Suprapubic skin (tissue), 4 donors: ENCODE results near the gene GPC4. TPM values are rescaled to one million over a fixed set of nuclear protein-coding genes. Genes with fewer than 3 reads are reported as not detected.
"Not testable (repeated sequence)": the region's sequence is repeated elsewhere in the genome, so short reads cannot be mapped to it uniquely, and the experiment has no call there.

ENCODE experiments used
- DNase-seq, 2 donors: peaks; one replicate each; pipeline ENCODE4 v3.0.0-alpha.2; 2019; ENCODE audit warnings: low spot score in 2 of 2
- H3K27ac ChIP-seq: fragments of 200-600 bp; sonication (generic); one replicate; pipeline ENCODE4 v1.5.1; 2019
- H3K27me3 ChIP-seq: fragments of 200-600 bp; sonication (generic); one replicate; pipeline ENCODE4 v1.5.1; 2019
- H3K36me3 ChIP-seq: fragments of 200-600 bp; sonication (generic); one replicate; pipeline ENCODE4 v1.5.1; 2019
- H3K4me1 ChIP-seq: fragments of 200-600 bp; sonication (generic); one replicate; pipeline ENCODE4 v1.5.1; 2019
- H3K4me3 ChIP-seq: fragments of 200-600 bp; sonication (generic); one replicate; pipeline ENCODE4 v1.5.1; 2019; ENCODE audit warnings: mild to moderate bottlenecking
- H3K9me3 ChIP-seq: fragments of 200-600 bp; sonication (generic); one replicate; pipeline ENCODE4 v1.5.1; 2019
- CTCF ChIP-seq, 2 donors: fragments of 200-600 bp in 1 of 2; fragments of 450-650 bp in 1 of 2; sonication (generic) in 1 of 2; IDR thresholded peaks; one replicate each; pipeline ENCODE4 v1.5.1; 2016 to 2019; ENCODE audit warnings: antibody characterized with exemption in 2 of 2, mild to moderate bottlenecking in 1 of 2, moderate library complexity in 1 of 2
- EP300 ChIP-seq: sonication (generic); formaldehyde crosslinking; IDR thresholded peaks from one replicate; pipeline ENCODE4 v1.6.1; 2017; ENCODE audit warnings: antibody characterized with exemption
- POLR2A ChIP-seq, 2 donors: fragments of 450-650 bp; IDR thresholded peaks; one replicate each; pipeline ENCODE4 v1.6.1; 2017; ENCODE audit warnings: antibody characterized with exemption in 2 of 2, mild to moderate bottlenecking in 2 of 2, moderate library complexity in 2 of 2
- POLR2AphosphoS5 ChIP-seq, 3 donors: sonication (generic); formaldehyde crosslinking; IDR thresholded peaks; one replicate each; pipeline ENCODE4 v1.6.1; 2017; ENCODE audit warnings: antibody characterized with exemption in 3 of 3
- WGBS: methylation state at CpG from one replicate; pipeline ENCODE4 v1.1.5; 2018; 5-methylcytosine and 5-hydroxymethylcytosine counted together
- total RNA-seq, 4 donors: library from RNA; depleted of rRNA; stranded (reverse); fragments of >200 nt; gene quantifications; one replicate each; pipeline ENCODE4 v1.1.0, GENCODE V29; 2016

GPC4 gene
- total RNA-seq, 4 donors from 2014 or later: 2.3 to 4.1 (median 3.1) TPM

- Histone ChIP-seq H3K9me3 (no peaks in the 10 kb centered on the region), H3K4me3 (no peak overlapping the region), H3K4me1 (peaks cover 4% of the 10 kb centered on the region), H3K36me3 (no peaks in the 10 kb centered on the region), H3K27me3 (no peaks in the 10 kb centered on the region), H3K27ac (no peak overlapping the region)
- 68% methylated on average over 4 of the region's 4 CpGs for WGBS
- TF ChIP-seq EP300 (no peak), POLR2AphosphoS5 (IDR thresholded peaks at IDR 0.05) (no peak), POLR2A (IDR thresholded peaks at IDR 0.05) (no peak), CTCF (IDR thresholded peaks at IDR 0.05) (no peak)
- no peak for DNase-seq
Measured at GRCh38 chrX:133332737-133333136, 82.6 kb downstream of the GPC4 start.

- Histone ChIP-seq H3K36me3 (no peaks in the 10 kb centered on the region), H3K4me1 (no peaks in the 10 kb centered on the region), H3K4me3 (no peak overlapping the region), H3K9me3 (no peaks in the 10 kb centered on the region), H3K27me3 (no peaks in the 10 kb centered on the region), H3K27ac (no peak overlapping the region)
- WGBS: 77% methylated on average over 4 of the region's 4 CpGs
- DNase-seq: no peak
- TF ChIP-seq POLR2A (IDR thresholded peaks at IDR 0.05) (no peak), EP300 (no peak), POLR2AphosphoS5 (IDR thresholded peaks at IDR 0.05) (no peak), CTCF (IDR thresholded peaks at IDR 0.05) (no peak)
Measured at GRCh38 chrX:133330956-133331355, 84.3 kb downstream of the GPC4 start.

- H3K4me1 ChIP-seq: no peaks in the 10 kb centered on the region
- no peak for TF ChIP-seq POLR2AphosphoS5 (IDR thresholded peaks at IDR 0.05)
- no peak for TF ChIP-seq EP300
- no peak for TF ChIP-seq CTCF (IDR thresholded peaks at IDR 0.05)
- TF ChIP-seq POLR2A (IDR thresholded peaks at IDR 0.05): no peak
- no peaks in the 10 kb centered on the region for H3K27me3 ChIP-seq
- no peaks in the 10 kb centered on the region for H3K36me3 ChIP-seq
- H3K4me3 ChIP-seq: no peak overlapping the region
- no peaks in the 10 kb centered on the region for H3K9me3 ChIP-seq
- H3K27ac ChIP-seq: no peak overlapping the region
- no peak for DNase-seq
Measured at GRCh38 chrX:133325422-133325821, 89.9 kb downstream of the GPC4 start.

GRCh38 chrX:133323431-133323830 lies 91.9 kb downstream of the GPC4 start:
- Histone ChIP-seq H3K4me3 (no peak overlapping the region), H3K27me3 (no peaks in the 10 kb centered on the region), H3K4me1 (no peaks in the 10 kb centered on the region), H3K9me3 (no peaks in the 10 kb centered on the region), H3K36me3 (no peaks in the 10 kb centered on the region), H3K27ac (no peak overlapping the region)
- TF ChIP-seq CTCF (IDR thresholded peaks at IDR 0.05) (no peak), EP300 (no peak), POLR2A (IDR thresholded peaks at IDR 0.05) (no peak), POLR2AphosphoS5 (IDR thresholded peaks at IDR 0.05) (no peak)
- WGBS: 79% methylated on average over 2 of the region's 2 CpGs
- DNase-seq: no peak

GRCh38 chrX:133322269-133322668 lies 93.0 kb downstream of the GPC4 start:
- H3K27ac ChIP-seq, H3K4me3 ChIP-seq, H3K27me3 ChIP-seq, H3K9me3 ChIP-seq, H3K4me1 ChIP-seq, DNase-seq, H3K36me3 ChIP-seq: not testable (repeated sequence)
- 80% methylated on average over 9 of the region's 9 CpGs for WGBS

- Histone ChIP-seq H3K9me3 (no peaks in the 10 kb centered on the region), H3K36me3 (no peaks in the 10 kb centered on the region), H3K27me3 (no peaks in the 10 kb centered on the region), H3K4me3 (no peak overlapping the region), H3K27ac (no peak overlapping the region), H3K4me1 (no peaks in the 10 kb centered on the region)
- no peak for DNase-seq
- WGBS: 83% methylated on average over 1 of the region's 1 CpG
- TF ChIP-seq POLR2A (IDR thresholded peaks at IDR 0.05) (no peak), CTCF (IDR thresholded peaks at IDR 0.05) (no peak), EP300 (no peak), POLR2AphosphoS5 (IDR thresholded peaks at IDR 0.05) (no peak)
Measured at GRCh38 chrX:133321451-133321850, 93.8 kb downstream of the GPC4 start.
